Measurements from ENCODE around the gene FGL2.

The FGL2 gene

DNA sequence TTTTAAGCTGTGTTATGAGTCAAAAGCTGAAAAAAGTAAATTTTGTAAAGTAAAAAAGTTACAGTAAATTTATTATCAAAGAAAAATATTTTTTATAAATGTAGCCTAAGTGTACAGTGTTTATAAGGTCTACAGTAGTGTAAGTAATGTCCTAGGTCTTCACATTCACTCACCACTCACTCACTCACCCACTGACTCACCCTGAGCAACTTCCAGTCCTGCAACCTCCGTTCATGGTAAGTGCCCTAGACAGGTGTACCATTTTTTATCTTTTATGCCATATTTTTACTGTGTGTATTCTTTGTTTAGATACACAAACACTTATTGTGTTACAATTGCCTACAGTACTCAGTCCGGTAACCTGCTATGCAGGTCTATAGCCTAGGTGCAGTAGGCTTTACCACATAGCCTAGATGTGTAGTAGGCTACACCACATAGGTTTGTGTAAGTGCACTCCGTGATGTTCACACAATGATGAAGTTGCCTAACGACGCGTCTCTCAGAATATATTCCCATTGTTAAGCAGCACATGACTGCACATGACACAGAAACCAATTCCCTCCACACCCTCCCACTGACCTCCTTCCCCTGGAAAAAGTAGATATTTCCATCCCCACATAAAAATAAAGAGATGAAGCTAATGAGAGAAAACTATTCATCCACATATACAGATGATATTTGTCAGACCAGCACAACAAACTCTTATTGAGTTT lies 44.8 kb upstream of the FGL2 start:
- in situ Hi-C loops (cut with MboI; ENCODE audit: low sequenced_read_pairs, unreplicated experiment): loop anchor here (10.0 kb wide), 1 partner anchor 120 kb away; the partner anchor contains the start of gene CCDC146
- TF ChIP-seq, protein P1, sequence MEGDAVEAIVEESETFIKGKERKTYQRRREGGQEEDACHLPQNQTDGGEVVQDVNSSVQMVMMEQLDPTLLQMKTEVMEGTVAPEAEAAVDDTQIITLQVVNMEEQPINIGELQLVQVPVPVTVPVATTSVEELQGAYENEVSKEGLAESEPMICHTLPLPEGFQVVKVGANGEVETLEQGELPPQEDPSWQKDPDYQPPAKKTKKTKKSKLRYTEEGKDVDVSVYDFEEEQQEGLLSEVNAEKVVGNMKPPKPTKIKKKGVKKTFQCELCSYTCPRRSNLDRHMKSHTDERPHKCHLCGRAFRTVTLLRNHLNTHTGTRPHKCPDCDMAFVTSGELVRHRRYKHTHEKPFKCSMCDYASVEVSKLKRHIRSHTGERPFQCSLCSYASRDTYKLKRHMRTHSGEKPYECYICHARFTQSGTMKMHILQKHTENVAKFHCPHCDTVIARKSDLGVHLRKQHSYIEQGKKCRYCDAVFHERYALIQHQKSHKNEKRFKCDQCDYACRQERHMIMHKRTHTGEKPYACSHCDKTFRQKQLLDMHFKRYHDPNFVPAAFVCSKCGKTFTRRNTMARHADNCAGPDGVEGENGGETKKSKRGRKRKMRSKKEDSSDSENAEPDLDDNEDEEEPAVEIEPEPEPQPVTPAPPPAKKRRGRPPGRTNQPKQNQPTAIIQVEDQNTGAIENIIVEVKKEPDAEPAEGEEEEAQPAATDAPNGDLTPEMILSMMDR (IDR thresholded peaks at IDR 0.05; ENCODE audit: borderline replicate concordance, control extremely low read depth, extremely low read depth, insufficient read depth, missing control alignments): no peak

DNA sequence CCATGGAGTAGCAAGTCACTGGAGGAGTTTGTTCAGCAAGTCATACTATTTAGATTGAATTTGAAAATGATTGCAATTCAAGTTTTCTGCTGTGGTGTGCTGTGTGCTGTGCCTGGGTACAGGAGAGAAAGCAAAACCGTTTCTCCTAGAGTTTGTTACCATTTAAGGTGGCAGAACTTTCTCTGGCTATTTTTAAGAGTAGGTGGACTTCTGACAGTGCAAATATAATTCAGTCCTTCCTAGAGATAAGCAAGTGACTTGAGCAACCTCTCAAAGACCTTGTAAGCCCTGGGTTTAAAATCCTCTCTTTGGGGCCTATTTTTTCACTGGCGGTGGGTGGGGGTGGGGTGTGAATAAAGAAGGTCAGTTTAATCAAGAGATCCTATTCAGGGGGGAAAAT lies 42.9 kb upstream of the FGL2 start:
- in situ Hi-C loops (cut with MboI; ENCODE audit: low sequenced_read_pairs, unreplicated experiment): loop anchor here (10.0 kb wide), 1 partner anchor 118 kb away; the partner anchor contains the start of gene CCDC146
- no peak for DNase-seq (ENCODE audit: low spot score)
- TF ChIP-seq, protein P1 (IDR thresholded peaks at IDR 0.05; ENCODE audit: borderline replicate concordance, control extremely low read depth, extremely low read depth, insufficient read depth, missing control alignments): no peak

More for the DNA sequence above, 44.8 kb upstream of the FGL2 start:
- no peak for DNase-seq (ENCODE audit: low spot score)

DNA sequence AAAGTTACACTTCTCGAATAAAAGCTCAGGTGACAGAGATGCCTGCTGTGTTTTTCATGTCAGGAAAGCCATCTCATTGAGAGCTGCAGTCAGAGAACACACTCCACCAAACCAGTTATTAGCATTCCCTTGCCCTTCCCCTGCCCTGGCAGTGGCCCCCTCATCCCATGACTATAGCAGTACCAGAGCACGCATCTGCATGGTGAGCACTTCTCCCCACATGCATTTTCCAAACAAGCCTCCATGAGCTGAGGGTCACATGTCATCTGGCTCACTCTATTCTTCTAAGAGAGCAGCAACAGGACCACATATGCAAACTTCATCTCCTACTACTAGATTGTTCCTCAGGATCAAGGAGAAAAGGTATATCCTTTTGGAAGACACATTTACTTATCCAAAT lies 42.4 kb upstream of the FGL2 start:
- DNase-seq (ENCODE audit: low spot score): no peak
- in situ Hi-C loops (cut with MboI; ENCODE audit: low sequenced_read_pairs, unreplicated experiment): loop anchor here (10.0 kb wide), 1 partner anchor 117 kb away; the partner anchor contains the start of gene CCDC146
- TF ChIP-seq, protein P1 (IDR thresholded peaks at IDR 0.05; ENCODE audit: borderline replicate concordance, control extremely low read depth, extremely low read depth, insufficient read depth, missing control alignments): no peak

DNA sequence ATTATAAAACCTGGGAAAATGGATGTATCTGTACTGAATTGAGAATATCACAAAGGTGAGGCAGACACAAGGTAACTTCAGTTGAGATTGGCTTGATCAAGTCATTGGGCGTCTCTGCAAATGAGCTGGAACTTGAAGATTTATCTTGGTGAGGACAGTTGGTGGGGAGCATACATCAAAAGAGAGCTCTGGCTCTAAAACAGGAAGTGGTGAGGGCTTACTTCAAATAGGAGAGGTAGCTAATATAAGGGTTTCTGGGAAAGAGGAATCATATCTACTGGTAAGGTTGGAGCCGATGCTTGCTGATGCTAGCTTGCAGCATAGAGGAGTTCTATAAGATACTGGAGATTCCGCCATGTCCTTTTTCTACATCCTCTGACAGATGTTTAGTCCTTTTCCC lies 39.9 kb upstream of the FGL2 start:
- TF ChIP-seq, protein P1 (IDR thresholded peaks at IDR 0.05; ENCODE audit: borderline replicate concordance, control extremely low read depth, extremely low read depth, insufficient read depth, missing control alignments): no peak
- no peak for DNase-seq (ENCODE audit: low spot score)
- in situ Hi-C loops (cut with MboI; ENCODE audit: low sequenced_read_pairs, unreplicated experiment): no loop called here

DNA sequence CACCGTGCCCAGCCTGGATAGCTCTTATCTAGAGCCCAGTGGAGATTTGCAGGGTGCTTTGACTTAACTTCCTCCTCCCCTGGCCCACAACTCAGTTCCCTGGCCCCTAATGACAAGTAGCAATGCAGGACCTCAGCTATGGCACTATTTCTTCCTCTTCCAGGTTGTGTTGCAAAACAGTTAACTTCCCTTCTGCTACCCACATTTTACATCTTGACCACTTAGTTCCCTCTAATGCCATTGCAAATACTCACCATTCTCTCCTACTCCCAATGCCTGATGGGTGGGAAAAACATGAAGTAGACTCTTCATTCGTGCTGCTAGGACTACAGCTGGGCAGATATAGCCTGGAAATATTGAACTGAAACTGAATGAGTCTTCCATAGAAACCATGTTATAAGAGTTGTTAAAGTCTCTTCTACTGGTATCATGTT lies 39.1 kb upstream of the FGL2 start:
- in situ Hi-C loops (cut with MboI; ENCODE audit: low sequenced_read_pairs, unreplicated experiment): no loop called here
- no peak for DNase-seq (ENCODE audit: low spot score)
- TF ChIP-seq, protein P1 (IDR thresholded peaks at IDR 0.05; ENCODE audit: borderline replicate concordance, control extremely low read depth, extremely low read depth, insufficient read depth, missing control alignments): no peak

DNA sequence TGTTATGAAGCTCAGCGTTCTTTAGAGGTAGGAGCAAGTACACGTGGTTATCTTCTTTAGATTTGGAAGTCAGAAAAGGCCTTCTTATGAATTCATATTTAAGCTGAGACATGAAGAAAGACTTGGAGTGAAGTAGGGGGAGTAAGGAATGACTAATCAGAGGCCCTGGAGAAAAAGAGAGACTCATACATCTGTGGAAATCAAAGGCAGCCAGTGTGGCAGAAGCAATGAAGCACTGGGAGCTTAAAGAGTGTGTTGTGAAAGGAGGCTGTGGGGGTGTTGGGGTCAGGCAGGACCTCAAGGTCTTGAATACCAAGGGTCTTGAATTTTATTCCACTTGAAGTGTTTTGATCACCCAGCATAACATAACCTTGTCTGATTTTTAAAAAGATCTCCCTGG lies 35.7 kb upstream of the FGL2 start:
- TF ChIP-seq, protein P1 (IDR thresholded peaks at IDR 0.05; ENCODE audit: borderline replicate concordance, control extremely low read depth, extremely low read depth, insufficient read depth, missing control alignments): no peak
- in situ Hi-C loops (cut with MboI; ENCODE audit: low sequenced_read_pairs, unreplicated experiment): no loop called here
- DNase-seq (ENCODE audit: low spot score): no peak
